GM19025 (cell line): Measurements from ENCODE around the gene LRRC8D.

ENCODE experiments used
- ATAC-seq: cut with Tn5 transposase; IDR thresholded peaks from one replicate; pipeline ENCODE4 v1.9.1; 2021; ENCODE audit warnings: mild to moderate bottlenecking, low read depth, moderate library complexity; ENCODE audit not compliant: unreplicated experiment

The LRRC8D gene

DNA sequence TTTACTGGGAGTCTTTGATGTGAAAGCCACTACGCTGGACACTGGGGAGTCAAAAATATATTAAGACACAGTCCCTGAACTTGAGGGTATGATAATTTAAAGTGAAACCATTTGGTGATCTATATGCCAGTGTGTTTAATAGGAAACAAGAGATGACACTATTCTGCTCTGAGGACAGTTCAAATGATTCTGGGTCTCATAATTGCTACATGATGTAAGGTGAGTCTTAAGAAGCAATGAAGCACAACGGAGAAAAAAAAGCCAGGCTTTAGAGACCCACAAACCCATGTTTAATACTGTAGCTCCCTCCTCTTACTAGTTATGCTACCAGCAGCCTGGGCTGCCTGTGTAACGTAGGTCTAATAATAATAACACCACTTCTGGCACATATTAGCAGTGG is 14.2 kb upstream of the LRRC8D start:
- no peak for ATAC-seq

DNA sequence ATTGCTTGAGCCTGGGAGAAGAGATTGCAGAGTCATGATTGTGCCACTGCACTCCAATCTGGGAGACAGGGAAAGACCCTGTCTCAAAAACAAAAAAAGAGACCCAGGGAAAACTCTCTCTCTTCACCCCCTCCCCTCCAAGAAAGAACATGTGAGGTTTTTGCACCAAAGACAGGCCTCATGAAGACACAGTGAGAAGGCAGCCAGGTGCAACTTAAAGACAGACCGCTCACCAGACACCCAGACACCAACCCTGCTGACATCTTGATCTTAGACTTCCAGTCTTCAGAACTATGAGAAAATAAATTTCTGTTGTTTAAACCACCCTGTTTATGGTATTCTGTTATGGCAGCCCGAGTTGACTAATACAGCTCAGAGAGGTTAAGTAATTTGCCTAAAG is 13.3 kb upstream of the LRRC8D start:
- ATAC-seq, result no peak

DNA sequence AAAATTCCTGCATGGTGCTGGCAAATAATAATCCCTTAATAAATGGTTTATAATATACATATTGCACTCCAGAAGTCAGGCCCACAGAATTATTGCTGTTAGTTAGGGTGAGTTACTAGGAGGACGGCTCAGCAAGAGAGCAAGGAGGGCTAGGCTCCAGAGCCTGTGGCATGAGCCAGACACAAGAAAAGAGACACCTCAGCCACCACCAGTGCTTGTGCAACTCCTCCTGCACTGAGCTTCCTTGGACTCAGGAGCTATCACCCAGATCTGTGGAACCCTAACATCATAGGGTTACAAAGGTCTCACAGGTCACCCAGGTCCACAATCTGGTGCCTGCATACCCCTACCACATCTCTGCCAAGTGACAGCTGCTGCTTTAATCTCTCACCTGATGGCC is 12.8 kb upstream of the LRRC8D start:
- no peak for ATAC-seq

DNA sequence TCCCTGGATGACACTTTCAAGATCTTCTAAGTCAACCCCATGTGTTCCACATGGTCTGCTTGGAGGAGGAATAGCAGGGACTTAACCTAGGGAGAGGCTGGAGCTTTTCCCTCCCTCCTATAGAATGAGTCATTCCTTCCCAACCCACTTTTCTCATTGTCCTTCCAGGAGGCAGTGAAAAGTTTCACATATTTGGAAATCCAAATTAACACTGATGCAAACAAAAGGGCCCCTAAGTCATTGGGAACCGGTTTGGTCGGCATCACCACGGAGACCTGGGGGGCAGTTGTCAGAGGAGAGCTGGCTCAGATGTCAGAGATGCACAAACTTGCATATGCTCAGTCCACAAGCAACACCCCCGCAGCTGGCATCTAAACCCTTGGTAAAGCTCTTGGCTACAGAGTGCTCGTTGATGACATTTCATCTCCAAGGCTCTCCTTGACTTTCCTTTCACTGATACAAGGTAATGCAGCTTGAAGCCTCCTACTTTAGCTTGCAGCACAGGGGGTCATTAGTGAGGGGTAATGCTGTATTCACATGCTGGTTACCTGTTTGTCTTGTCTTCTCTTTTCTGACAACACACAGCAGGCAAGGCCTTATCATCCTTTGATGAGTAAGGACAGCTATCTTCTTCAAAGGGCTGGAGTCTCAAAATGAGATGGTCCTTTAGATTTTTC is 12.3 kb upstream of the LRRC8D start:
- ATAC-seq, result no peak

DNA sequence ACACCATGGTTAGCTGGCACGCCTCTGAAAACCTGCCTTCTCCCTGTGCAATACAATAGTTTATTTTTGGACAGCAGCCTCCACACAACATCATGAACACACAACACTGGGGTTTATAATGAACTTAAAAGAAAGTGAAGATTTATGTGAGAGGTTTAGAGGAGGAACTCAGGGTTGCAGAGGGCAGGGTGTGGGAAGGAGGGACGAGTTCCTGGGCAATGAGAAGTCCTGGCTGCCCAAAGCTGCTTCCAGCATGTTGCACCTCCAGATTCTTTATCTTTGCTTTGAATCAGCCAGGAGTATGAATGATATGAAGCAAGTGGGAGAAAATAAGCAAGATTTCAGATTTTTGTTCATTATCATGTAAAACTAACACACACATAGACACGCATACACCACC is 11.3 kb upstream of the LRRC8D start:
- no peak for ATAC-seq

DNA sequence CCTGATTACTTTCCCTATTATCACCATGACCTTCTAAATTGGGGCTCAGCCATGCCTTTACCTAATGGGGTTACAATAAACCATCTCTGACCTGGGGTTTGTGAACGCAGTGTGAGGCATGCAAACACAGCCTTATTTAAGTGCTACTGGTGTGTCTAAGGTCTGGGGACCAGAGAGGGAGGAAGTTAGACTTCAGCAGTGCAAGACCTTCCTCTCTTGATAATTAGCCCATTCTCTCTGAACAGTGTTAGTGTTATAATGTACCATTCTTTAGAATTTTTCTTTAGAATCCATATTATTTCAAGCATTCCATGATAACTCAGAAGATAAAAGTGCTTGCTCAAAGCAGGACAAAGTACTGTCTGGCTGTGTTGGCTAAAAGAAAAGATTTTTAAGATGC is 10.5 kb upstream of the LRRC8D start:
- ATAC-seq, result no peak

DNA sequence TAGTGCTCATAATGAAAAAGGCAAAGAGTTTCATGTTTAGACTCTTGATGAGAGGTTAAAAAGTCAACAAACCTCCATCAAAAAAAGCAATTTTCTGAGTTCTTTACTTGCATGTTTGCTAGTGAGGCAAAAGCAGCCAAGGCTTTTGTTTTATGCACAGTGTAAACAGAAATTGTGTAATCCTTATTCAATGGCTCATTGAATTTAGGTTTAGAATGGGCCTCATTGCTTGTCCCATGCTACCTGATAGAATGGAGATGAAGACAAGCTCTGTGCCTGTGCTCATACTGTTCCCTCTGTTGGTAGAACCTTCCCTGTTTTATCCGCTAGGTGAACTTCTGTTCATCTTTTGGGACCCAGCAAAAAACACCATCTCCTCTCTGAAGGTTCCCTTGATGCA is 10.0 kb upstream of the LRRC8D start:
- no peak for ATAC-seq

DNA sequence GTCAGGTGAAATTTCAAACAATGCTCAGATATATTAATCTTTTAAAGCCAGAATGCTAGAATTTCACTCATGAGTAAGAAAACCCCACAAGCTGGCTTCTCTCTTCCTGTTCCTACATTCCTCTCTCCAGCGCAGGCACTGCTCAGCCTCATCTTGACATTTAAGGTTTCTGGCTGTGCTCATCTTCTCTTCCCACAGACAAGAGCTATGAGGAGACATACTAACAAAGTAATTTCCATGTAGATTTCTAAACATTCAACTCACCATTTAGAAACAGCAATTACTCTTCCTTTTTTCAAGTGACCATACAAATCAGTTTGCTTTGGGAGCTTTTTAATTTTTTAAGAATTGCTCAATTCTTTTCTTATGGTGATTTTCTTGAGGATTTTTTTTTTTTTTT is 7.8 kb upstream of the LRRC8D start:
- ATAC-seq, result no peak

DNA sequence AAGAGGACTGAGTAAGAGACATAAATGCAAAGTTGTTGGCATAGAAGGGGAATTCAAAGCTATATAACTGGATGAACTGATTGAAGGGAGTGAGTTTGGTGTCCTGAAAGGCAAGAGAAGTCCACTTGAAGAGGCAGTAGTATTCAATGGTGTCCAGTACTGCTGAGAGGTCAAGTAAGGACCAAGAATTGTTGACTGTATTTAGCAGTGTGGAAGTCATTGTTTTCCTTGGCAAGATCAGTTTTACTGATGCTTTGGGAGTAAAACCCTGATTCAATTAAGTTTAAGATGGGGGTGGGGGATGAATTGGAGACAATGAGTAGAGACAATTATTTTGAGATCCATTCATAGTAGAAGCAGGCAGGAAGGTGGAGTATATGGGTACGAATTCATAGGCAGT is 5.8 kb upstream of the LRRC8D start:
- ATAC-seq, result no peak

DNA sequence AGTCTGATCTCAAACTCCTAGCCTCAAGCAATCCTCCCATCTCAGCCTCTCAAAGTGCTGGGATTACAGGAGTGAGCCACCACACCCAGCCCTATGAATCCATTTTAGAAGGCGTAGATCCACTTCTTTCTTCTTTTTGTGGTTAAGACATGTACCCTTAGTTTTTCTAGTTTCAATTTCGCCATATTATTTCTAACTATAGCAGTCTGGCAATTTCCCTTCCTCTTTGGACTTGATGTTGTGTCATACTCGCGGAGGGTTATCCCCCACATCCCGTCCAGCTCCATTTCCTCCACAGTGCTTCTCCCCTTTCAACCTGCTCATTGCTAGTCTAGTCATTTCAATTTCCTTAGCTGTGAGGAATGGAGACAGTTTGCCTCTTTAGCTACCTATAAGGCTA is 5.2 kb upstream of the LRRC8D start:
- no peak for ATAC-seq

DNA sequence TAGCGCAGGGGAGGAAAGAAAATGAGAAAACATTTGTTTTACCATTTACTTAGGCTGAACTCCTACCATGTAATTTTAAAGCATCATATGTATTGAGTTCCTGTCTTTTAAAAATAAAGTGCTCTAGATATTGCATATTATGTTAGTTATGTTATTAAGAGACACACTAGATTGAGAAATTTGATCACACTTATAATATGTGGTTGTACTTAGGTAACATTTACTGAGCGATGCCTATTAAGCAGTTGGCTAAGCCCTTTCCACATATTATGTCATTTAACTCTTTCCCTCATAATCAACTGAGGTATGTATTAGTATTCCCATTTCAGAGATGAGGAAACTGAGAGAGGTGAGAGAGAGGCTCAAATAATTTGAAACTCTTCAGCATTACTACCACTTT is 4.5 kb upstream of the LRRC8D start:
- no peak for ATAC-seq

DNA sequence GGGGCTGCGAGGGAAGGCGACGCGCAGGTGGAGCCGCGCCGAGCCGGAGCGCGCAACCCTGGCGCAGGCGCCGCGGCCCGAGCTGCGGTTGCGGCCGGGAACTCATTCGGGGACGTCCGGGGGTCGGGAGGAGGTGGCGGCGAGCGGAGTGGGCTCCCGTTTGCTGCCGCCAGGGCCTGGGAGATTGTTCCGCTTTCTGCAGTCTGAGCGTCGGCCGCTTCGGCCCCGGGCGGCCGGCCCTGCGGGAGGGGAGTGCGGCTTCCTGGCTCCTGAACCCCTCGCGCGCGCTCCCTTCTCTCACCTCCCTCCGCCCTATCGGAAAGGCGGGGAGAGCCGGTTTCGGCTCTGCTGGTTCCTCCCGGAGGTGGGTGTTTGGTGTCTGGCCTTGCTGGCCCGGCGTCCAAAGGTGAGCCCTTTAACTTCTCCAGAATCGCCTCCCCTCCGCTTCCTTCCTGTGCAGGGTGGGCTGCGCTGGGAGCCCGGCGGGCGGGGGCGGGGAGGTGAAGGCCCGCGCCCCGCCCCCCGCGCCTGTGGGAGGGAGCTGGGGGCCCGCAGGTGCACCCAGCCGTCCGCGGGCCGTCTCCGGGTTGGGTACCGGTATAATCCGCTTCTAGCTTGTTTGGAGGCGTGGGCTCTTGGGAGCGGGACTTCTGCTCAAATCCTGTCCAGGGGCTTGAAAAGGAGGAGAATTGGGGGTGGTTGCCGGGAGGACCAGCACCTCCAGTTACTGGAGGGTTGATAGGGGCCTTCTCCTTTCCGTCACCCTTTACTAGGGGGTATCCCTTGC is 683 bp downstream of the LRRC8D start:
- ATAC-seq, result peak; percentile 45

DNA sequence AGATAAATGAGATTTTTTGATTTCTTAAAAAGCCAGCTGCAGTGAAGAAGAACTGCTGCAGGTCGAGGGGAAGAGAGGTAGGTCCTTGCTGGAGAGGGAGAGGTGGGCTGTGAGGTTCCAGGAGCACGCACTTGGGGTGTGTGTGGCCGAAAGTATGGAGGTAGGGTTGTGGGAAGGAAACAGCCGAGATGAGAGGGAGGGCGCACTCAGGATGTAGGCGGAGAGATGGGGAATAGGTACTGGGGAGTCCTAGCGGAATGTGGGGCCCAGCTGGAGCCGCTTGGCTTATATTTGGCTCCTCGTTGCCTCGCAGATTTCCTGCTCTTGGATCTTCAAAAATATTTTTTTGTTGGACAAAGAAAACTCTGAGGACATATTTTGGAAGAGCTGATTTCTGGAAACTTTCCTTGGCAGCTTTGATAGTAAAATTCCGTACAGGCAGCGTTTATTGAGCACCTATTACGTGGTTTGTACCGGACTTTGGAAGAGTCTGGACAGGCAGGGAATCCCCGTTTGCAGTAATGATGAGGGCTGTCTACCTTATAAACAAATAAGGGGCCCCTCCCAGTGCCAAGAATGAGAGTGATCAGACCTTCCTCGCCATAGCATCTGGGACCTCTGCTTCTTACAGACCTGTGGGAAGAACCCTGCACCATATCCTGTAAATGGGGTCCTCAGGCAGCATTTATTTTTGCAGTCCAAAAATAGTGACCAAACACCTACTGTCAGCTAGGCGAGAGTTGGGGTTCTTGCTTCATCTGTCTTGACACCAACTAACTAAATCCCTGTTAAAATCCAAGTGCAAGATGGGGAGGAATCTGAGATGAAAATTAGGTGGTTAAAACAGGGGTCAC is 1.5 kb downstream of the LRRC8D start:
- no peak for ATAC-seq

DNA sequence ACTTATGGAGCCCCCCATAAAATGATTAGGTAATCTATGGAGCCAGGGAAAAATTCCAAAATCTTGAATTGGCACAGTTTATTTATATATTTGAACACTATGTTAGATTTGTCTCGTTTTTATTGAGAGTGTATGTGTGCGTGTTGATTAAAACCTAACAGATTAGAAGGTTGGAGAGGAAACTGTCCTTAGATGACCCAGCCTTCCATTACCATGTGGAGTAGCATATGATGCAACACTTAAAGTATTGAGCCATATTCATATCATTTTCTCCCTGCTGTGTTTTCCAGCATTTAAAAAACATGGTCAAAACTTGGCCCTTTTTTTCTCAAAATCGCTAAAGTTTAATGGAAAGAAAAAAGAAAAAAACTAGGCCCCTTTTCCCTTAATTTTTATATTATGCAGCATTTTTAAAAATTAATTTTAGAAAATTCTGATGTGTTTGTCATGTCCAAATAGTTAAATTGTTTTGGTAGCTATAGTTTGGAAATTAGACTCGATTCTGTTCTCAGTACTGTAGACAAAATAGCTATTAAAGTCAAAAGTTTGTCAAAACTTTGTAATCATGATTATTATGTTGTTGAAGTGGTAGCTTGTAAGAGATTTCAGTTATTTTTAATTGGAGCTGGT is 2.3 kb downstream of the LRRC8D start:
- ATAC-seq, result no peak

DNA sequence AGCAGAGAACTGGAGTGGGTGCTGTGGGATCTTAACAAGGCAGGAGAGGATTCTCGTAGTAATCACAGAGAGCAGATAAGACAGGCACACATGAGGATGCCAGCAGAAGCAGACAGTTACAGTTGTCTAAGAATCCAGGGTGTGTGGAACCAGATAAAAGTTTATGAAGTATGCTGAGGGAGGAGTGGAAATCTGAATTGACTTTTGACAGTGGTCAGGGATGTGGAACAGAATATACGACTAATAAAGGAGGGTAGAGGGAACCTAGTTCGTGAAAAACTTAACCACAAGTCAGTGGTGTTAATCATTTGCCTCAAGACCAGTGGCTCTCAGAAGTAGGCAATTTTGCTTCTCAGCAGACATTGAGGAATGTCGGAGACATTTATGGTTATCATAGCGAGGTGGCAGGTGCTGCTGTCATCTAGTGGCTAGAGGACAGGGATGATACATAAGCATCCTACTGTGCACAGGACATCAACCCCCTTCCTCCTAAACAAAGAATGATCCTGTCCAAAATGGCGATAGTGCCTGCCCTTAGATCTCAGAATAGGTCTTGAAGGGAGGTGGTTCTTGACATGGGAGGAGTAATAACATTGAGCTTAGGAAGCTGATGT is 3.0 kb downstream of the LRRC8D start:
- ATAC-seq, result no peak

DNA sequence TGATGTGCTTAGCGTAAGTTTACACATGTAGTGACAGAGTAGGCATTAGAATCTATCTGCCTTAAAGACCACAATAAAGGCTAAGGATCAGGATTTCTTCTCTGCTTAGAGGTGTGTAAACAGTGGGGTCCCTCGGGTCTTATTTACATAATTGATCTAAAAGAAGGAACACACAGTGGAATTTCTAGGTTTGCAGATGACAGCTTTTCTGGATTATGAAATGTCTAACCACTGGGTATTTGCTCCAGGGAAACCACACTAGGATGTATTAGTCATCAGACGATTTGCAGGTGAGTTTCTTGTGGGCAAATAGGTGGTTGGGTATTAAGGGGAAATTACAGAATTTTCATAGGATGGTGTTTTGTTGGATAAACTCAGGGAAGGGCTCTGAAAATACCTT is 5.8 kb downstream of the LRRC8D start:
- ATAC-seq, result no peak

DNA sequence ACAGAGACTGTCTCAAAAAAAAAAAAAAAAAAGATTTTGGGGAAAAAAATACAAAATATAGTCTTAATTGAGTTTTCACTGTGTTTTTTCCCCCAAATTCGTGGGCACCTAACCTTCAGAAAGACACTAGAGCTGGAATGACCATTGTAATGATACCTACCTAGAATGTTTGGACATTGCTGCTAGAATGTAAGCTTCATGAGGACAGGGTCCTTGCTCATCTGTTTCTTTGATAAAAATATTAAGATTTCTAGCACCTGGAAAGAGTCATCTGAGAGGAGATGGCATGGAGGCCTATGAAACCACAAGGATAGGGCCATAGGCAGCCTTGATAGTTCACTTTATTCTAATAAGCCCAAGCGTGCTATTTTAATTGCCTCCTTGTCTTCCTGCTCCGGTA is 6.5 kb downstream of the LRRC8D start:
- no peak for ATAC-seq

DNA sequence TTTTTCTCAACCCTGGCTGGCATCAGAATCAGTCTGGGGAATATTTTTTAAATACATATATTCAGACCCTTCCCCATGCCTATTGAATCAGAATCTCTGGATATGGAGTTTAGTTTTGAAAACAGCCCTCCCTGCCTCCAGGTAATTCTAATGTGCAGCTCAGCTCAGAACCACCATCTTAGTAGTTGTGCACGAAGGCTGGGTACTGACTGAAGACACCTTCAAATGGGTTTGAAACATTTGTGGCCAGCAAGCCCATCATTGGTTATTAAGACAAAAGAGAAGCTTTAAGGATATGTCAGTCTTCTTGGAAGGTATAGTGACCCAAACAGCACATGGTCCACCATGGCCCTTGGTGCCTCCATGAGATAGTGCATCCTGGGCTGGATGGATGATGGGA is 7.1 kb downstream of the LRRC8D start:
- no peak for ATAC-seq

DNA sequence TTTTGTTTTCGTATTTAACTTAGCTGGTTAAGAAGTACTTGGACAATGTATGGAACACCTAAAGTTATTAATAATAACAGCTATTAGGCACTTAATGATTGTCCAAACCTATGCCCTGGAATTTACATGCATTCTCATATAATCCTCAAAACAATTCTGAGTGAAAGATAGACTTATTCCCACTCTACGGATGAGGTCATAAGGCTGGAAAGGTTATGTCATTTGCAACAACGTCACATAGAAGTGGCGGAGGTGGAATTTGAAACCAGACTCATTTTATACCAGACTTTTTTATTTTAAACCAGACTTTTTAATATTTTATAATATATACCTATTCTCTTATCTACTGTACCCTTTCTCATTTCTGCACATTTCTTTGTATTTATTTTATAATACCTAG is 8.4 kb downstream of the LRRC8D start:
- ATAC-seq, result no peak

DNA sequence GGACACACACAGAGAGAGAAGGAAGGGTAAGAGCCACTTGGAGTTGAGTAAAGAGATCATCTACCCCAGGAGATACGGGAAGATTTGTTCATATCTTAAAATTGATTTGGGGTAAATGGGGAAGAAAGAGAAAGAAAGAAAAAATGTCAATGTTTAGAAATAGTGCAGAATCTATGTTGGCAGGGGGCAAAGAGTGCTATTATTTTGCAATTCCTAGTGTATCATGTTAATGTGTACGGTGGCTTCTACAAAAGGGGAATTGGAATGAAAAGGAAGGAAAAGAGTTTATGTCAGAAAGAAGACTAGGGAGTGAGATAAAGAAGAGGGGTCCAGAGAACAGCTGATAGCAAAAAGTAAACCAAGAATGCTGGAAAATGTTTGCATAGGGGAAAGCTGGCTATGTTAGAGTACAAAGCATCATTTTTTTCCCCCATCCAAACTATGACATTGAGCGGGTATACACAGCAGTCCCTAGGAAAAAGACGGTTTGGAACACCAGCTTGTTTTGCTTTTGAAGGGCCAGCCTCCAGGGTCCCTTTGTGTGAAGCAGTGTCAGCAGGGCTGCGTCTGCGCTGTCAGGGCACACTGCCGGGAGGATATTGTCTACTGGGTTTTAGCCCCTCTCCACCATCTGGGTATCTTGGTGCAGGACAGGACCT is 10.8 kb downstream of the LRRC8D start:
- ATAC-seq, result no peak
